ENCODE data around the gene SAMD11.

SAMD11 gene

GRCh38 chr1:903721-904271 lies 19.9 kb upstream of the SAMD11 start:
- DNase-seq (ENCODE audit: low read depth, low spot score): no peak

GRCh38 chr1:904310-904950 lies 19.3 kb upstream of the SAMD11 start:
- DNase-seq (ENCODE audit: low read depth, low spot score): no peak
- H3K27ac ChIP-seq: no peak overlapping the region

More at GRCh38 chr1:903721-904271, 19.9 kb upstream of the SAMD11 start:
- H3K27ac ChIP-seq: no peak overlapping the region

- no peak for DNase-seq (ENCODE audit: low read depth, low spot score)
- no peak overlapping the region for H3K27ac ChIP-seq
These were observed 18.5 kb upstream of the SAMD11 start for GRCh38 chr1:905071-905749.

GRCh38 chr1:905811-906599 lies 17.7 kb upstream of the SAMD11 start:
- H3K27ac ChIP-seq: no peak overlapping the region
- no peak for DNase-seq (ENCODE audit: low read depth, low spot score)

- no peak for DNase-seq (ENCODE audit: low read depth, low spot score)
- no peak overlapping the region for H3K27ac ChIP-seq
These were observed 16.9 kb upstream of the SAMD11 start for GRCh38 chr1:906600-907420.

GRCh38 chr1:907611-908451 lies 15.9 kb upstream of the SAMD11 start:
- H3K27ac ChIP-seq: no peak overlapping the region
- no peak for DNase-seq (ENCODE audit: low read depth, low spot score)

- H3K27ac ChIP-seq: no peak overlapping the region
- no peak for DNase-seq (ENCODE audit: low read depth, low spot score)
These were observed 15.1 kb upstream of the SAMD11 start for GRCh38 chr1:908661-909060.

- H3K27ac ChIP-seq: no peak overlapping the region
- no peak for DNase-seq (ENCODE audit: low read depth, low spot score)
These were observed 13.8 kb upstream of the SAMD11 start for GRCh38 chr1:909861-910310.

- no peak for DNase-seq (ENCODE audit: low read depth, low spot score)
- H3K27ac ChIP-seq: no peak overlapping the region
These were observed 13.3 kb upstream of the SAMD11 start for GRCh38 chr1:910311-910880.

GRCh38 chr1:910881-911721 lies 12.6 kb upstream of the SAMD11 start:
- peak; percentile 51 for DNase-seq (ENCODE audit: low read depth, low spot score)
- H3K27ac ChIP-seq: no peak overlapping the region

- H3K27ac ChIP-seq: no peak overlapping the region
- DNase-seq (ENCODE audit: low read depth, low spot score): no peak
These were observed 11.6 kb upstream of the SAMD11 start for GRCh38 chr1:911875-912739.

GRCh38 chr1:912740-913301 lies 10.9 kb upstream of the SAMD11 start:
- no peak for DNase-seq (ENCODE audit: low read depth, low spot score)
- H3K27ac ChIP-seq: no peak overlapping the region

GRCh38 chr1:913491-914130 lies 10.1 kb upstream of the SAMD11 start:
- H3K27ac ChIP-seq: no peak overlapping the region
- DNase-seq (ENCODE audit: low read depth, low spot score): no peak

- H3K27ac ChIP-seq: no peak overlapping the region
- DNase-seq (ENCODE audit: low read depth, low spot score): no peak
These were observed 9.4 kb upstream of the SAMD11 start for GRCh38 chr1:914131-914890.

GRCh38 chr1:914891-915280 lies 8.8 kb upstream of the SAMD11 start:
- no peak for DNase-seq (ENCODE audit: low read depth, low spot score)

More at GRCh38 chr1:914891-915280, 8.8 kb upstream of the SAMD11 start:
- H3K27ac ChIP-seq: no peak overlapping the region
